Stimulated activated naive CD8-positive, alpha-beta T cell treated with anti-CD3 and anti-CD28 coated beads, Interleukin-15, Interleukin-2, amounts not matched to agents 100 U/mL and 50 U/mL, for 24 hours (primary cell): Measurements from ENCODE around the gene OR7D2.

Experiments
- ATAC-seq: fragments of 150-1000 bp; cut with Tn5 transposase; one replicate; pipeline ENCODE4 v1.10.0; 2021
- DNase-seq: peaks from one replicate; pipeline ENCODE4 v3.0.0; 2021

Gene OR7D2

GRCh38 chr19:9205501-9206113 is 26.8 kb downstream of the OR7D2 start:
- ATAC-seq = no peak
- DNase-seq = peak; percentile 75

DNA sequence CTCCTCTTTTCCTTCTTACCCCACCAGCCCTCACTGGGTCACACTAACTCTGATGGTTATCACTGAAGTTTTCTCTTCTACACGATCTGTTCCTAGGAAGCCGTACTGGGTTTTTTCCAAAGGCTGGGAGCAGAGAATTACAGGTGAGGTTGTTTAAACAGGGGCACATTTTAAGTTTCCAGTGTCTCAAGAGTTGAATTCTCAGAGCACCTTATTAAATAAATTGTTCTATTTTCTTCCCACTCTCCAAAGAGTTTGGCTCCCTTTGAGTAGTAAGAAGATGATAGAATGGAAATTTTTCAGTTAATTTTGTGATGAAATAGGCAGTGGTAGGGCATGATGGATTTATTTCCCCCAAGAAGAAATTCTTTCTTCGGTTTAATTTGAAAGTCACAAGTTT is 40.7 kb downstream of the OR7D2 start, which contains the start of gene OR7D4:
Gene OR7D4, minus strand, starts transcription at position 101 of the 400 bp plus-strand sequence. CDS start 4,752 bp downstream, outside the sequence.
- ATAC-seq = no peak
- no peak for DNase-seq
